Measurements from ENCODE around the gene SURF4. TPM values are rescaled to one million over a fixed set of nuclear protein-coding genes. Genes with fewer than 3 reads are reported as not detected.

The SURF4 gene
- polyA plus RNA-seq, 3 donors: 61.4 to 175 (median 157) TPM

GRCh38 chr9:133386338-133386737, 10.5 kb upstream of the SURF4 start:
- Mint-ChIP-seq H3K27me3 (ENCODE audit: low read depth in 3 of 3) (peaks cover 2 to 6% (median 3%) of the 10 kb centered on the region in 3 donors), H3K27ac (no peak overlapping the region), H3K36me3 (no peaks in the 10 kb centered on the region), H3K4me3 (no peak overlapping the region), H3K4me1 (no peaks in the 10 kb centered on the region), H3K9me3 (no peaks in the 10 kb centered on the region)
- no peak for TF ChIP-seq CTCF (IDR thresholded peaks at IDR 0.05)
- Histone ChIP-seq H3K79me2 (ENCODE audit: insufficient read depth, low read length) (no peaks in the 10 kb centered on the region), H3K27ac (ENCODE audit: low read depth in 1 of 2, low read length in 2 of 2) (no peak overlapping the region), H3K4me2 (replicated peaks; ENCODE audit: extremely low read depth, low read length, poor library complexity, severe bottlenecking) (no peak overlapping the region), H3K9me3 (replicated peaks in 1 of 2; ENCODE audit: control insufficient read depth in 1 of 2, insufficient read depth in 1 of 2, low read length in 2 of 2) (no peaks in the 10 kb centered on the region), H3K4me3 (replicated peaks in 1 of 3; ENCODE audit: low read depth in 2 of 3, low read length in 3 of 3) (no peak overlapping the region), H3K4me1 (ENCODE audit: control insufficient read depth in 1 of 2, insufficient read depth in 2 of 2, low read length in 2 of 2) (no peaks in the 10 kb centered on the region), H2AFZ (ENCODE audit: insufficient read depth, low read depth, low read length, poor library complexity, severe bottlenecking) (no peak overlapping the region), H3K36me3 (replicated peaks in 1 of 2; ENCODE audit: control insufficient read depth in 1 of 2, insufficient read depth in 2 of 2, low read length in 2 of 2) (no peaks in the 10 kb centered on the region), H4K20me1 (ENCODE audit: insufficient read depth, low read length) (no peaks in the 10 kb centered on the region), H3K27me3 (ENCODE audit: control insufficient read depth in 2 of 2, insufficient read depth in 2 of 2, low read length in 2 of 2) (no peaks in the 10 kb centered on the region), H3K9ac (ENCODE audit: insufficient read depth, low read length, poor library complexity, severe bottlenecking) (no peak overlapping the region)
- intact Hi-C loops (cut with micrococcal nuclease): no loop called here
- WGBS (ENCODE audit: insufficient coverage): 96% methylated on average over 13 of the region's 13 CpGs
- DNase-seq: no peak

GRCh38 chr9:133385452-133385851, 9.6 kb upstream of the SURF4 start:
- Histone ChIP-seq H3K4me1 (ENCODE audit: control insufficient read depth in 1 of 2, insufficient read depth in 2 of 2, low read length in 2 of 2) (no peaks in the 10 kb centered on the region), H3K4me3 (replicated peaks in 1 of 3; ENCODE audit: low read depth in 2 of 3, low read length in 3 of 3) (no peak overlapping the region), H3K36me3 (replicated peaks in 1 of 2; ENCODE audit: control insufficient read depth in 1 of 2, insufficient read depth in 2 of 2, low read length in 2 of 2) (no peaks in the 10 kb centered on the region), H4K20me1 (ENCODE audit: insufficient read depth, low read length) (no peaks in the 10 kb centered on the region), H3K4me2 (replicated peaks; ENCODE audit: extremely low read depth, low read length, poor library complexity, severe bottlenecking) (no peak overlapping the region), H3K79me2 (ENCODE audit: insufficient read depth, low read length) (no peaks in the 10 kb centered on the region), H3K9me3 (replicated peaks in 1 of 2; ENCODE audit: control insufficient read depth in 1 of 2, insufficient read depth in 1 of 2, low read length in 2 of 2) (no peaks in the 10 kb centered on the region), H3K9ac (ENCODE audit: insufficient read depth, low read length, poor library complexity, severe bottlenecking) (no peak overlapping the region), H3K27me3 (ENCODE audit: control insufficient read depth in 2 of 2, insufficient read depth in 2 of 2, low read length in 2 of 2) (no peaks in the 10 kb centered on the region), H2AFZ (ENCODE audit: insufficient read depth, low read depth, low read length, poor library complexity, severe bottlenecking) (no peak overlapping the region), H3K27ac (ENCODE audit: low read depth in 1 of 2, low read length in 2 of 2) (no peak overlapping the region)
- Mint-ChIP-seq H3K27ac (no peak overlapping the region), H3K36me3 (no peaks in the 10 kb centered on the region), H3K4me1 (no peaks in the 10 kb centered on the region), H3K9me3 (no peaks in the 10 kb centered on the region), H3K4me3 (no peak overlapping the region), H3K27me3 (ENCODE audit: low read depth in 3 of 3) (peaks cover 2 to 6% (median 3%) of the 10 kb centered on the region in 3 donors)
- TF ChIP-seq CTCF (IDR thresholded peaks at IDR 0.05): no peak
- intact Hi-C loops (cut with micrococcal nuclease): no loop called here
- WGBS (ENCODE audit: insufficient coverage): 96% methylated on average over 10 of the region's 14 CpGs
- no peak for DNase-seq

Measured in CD14-positive monocyte (primary cell).